ES-I3 (cell line): Measurements from ENCODE around the gene GGTA1.
"Not testable (repeated sequence)": the region's sequence is repeated elsewhere in the genome, so short reads cannot be mapped to it uniquely, and the experiment has no call there.

Experiments used
- H3K36me3 ChIP-seq: 2 replicates; pipeline ENCODE4 v1.6.1; 2013; ENCODE audit warnings: mild to moderate bottlenecking, low read length, control low read depth, moderate library complexity; ENCODE audit not compliant: insufficient read depth
- H3K4me1 ChIP-seq: 2 replicates; pipeline ENCODE4 v1.6.1; 2013; ENCODE audit warnings: mild to moderate bottlenecking, control low read depth, low read length; ENCODE audit not compliant: insufficient read depth
- H3K9ac ChIP-seq: 2 replicates; pipeline ENCODE4 v1.6.1; 2013; ENCODE audit warnings: low read depth, mild to moderate bottlenecking, low read length, moderate library complexity
- H3K9me3 ChIP-seq: 2 replicates; pipeline ENCODE4 v1.6.1; 2013; ENCODE audit warnings: mild to moderate bottlenecking, low read length, moderate library complexity; ENCODE audit not compliant: control insufficient read depth, insufficient read depth

Gene GGTA1

DNA sequence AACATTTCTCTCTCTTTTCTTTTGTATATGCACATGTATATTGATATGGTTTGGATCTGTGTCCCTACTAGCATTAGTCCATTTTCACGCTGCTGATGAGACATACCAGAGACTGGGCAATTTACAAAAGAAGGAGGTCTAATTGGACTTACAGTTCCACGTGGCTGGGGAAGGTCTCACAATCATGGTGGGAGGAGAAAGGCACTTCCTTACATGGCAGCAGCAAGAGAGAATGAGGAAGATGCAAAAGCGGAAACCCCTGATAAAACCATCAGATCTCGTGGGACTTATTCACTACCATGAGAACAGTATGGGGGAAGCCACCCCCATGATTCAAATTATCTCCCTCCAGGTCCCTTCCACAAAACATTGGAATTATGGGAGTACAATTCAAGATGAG is 13.5 kb upstream of the GGTA1 start:
- H3K36me3 ChIP-seq, H3K4me1 ChIP-seq, H3K9ac ChIP-seq, H3K9me3 ChIP-seq: not testable (repeated sequence)

DNA sequence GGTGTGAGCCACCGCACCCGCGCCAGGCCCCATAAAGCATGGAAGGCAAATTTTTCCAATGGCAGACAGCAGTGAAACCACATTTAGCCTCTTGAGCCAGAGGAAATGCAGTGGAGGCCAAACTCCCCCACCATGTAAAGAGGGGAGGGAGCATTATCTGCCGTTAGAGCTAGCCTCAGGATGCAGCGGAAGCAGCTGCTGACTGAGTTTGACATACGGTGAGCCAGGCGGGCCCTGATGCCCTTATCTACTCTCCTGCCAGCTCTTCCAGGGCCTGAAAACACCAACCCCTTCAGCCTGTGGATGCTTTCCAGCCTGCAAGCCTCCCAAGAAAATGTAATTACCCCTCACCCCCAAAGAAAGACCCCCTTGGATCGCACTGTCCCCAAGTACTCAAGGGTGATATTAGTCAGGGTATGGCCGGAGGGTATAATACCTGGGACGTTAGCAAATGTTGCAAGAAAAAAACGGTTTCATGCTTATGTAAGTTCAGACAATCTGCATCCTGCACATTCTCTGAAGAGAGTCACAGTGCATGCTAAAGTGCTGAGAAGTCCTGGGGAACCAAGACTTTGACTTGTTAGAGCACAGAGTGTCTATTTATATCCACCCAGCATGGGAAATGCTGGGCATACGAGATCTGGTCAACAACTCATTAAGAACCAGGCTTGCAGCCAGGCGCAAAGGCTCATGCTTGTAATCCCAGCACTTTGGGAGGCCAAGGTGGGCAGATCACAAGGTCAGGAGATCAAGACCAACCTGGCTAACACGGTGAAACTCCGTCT is 11.3 kb upstream of the GGTA1 start:
- no peak overlapping the region for H3K9ac ChIP-seq
- H3K36me3 ChIP-seq: no peaks in the 10 kb centered on the region
- H3K9me3 ChIP-seq: no peaks in the 10 kb centered on the region; the same call in 1 of the 2 replicates
- peaks cover under 1% of the 10 kb centered on the region; the same call in 1 of the 2 replicates for H3K4me1 ChIP-seq

DNA sequence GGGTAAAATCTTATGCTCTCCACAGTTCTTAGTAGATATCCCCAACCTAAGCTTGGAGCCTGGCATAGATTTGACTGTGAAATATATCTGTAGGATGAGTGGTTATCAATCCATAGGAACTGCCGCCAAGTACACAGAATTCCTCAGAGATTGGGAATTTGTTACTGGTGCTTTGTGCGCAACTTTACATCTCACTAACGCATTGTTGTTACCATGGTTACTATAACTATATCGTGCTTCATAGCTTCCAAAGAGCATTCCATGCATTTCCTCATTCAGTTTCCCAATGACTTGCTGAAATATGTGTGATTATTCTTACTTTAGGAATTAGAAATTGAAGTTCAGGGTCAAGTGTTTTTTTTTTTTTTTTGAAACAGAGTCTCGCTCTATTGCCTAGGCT is 9.5 kb upstream of the GGTA1 start:
- Histone ChIP-seq H3K36me3 (no peaks in the 10 kb centered on the region), H3K9me3 (no peaks in the 10 kb centered on the region), H3K9ac (no peak overlapping the region), H3K4me1 (peaks cover 5% of the 10 kb centered on the region)

DNA sequence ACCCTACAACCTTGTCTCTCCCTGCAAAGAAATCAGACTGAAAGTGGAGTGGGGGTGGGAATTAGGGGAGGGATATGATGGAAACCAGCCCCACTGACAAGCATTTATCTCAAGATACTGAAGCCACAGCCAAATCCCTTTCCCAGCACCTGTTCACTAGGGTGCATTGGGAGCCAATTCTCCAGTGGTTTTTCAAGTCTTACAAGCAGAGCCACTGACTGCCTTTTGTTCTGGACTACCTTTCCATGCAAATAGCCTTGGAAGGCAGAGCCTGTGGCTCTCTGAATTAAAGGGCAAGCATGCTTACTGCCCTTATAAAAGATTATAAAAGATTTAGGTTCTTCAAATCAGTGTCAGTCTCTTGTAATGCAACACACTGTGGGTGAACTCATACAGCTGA is 8.8 kb upstream of the GGTA1 start:
- Histone ChIP-seq H3K9ac (no peak overlapping the region), H3K9me3 (no peaks in the 10 kb centered on the region), H3K4me1 (peaks cover 9% of the 10 kb centered on the region), H3K36me3 (no peaks in the 10 kb centered on the region)

DNA sequence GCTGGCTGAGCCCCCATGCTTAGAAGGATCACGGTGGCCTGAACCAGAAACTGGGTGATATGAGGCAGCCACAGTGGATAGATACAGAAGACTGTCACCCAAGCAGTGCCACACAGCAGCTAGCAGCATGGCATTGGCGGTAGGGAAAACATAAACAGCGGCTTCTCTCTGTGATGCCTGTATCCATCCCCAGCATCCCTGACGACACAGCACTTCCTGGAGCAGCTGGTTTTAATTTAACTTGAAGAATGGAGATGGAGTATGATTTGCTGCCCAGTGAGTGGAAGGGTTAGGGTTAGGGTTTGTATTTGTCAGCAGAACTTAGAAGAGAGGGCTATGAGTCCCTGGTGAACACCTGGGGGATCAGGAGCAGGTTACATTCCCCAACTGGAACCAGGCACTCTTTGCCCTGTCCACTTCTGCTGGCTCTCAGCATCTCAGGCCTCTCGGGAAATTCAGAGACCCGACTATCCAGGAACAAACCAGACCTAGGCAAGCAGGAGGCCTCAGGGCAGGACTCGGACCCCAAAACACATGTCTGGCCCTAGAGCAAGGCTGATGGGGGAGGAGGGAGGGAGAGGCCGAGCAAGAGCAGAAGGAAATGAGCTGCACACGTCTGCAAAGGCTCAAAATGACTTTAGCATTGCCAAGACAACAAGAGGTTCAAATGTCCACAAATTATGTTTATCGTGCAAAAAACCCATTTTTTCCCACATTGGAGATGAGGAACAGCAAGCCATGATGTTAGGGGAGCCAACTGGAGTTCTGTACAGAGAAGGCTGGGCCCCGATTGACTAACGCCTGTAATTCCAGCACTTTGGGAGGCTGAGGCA is 6.5 kb upstream of the GGTA1 start:
- Histone ChIP-seq H3K36me3 (no peaks in the 10 kb centered on the region), H3K9me3 (no peaks in the 10 kb centered on the region), H3K9ac (no peak overlapping the region), H3K4me1 (peaks cover 16% of the 10 kb centered on the region)

DNA sequence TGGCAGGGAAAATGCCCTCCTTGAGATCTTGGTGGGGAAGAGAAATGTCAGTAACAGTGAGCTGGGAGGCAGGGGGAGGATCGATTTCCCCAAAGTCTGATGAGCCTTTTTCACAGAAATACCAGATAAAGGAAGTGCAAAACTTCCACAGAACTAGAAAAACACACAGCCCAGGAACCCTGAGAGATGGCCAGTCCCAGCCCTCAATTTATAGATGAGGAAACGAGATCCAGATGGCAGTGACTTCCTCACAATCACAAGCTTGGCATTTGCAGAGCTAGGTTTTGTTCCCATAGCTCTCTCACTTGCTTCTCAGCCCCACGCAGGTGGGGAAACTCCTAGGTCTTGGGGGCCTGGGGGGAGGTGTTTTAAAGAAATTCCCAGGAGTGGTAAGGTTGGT is 3.8 kb upstream of the GGTA1 start:
- Histone ChIP-seq H3K36me3 (no peaks in the 10 kb centered on the region), H3K9ac (no peak overlapping the region), H3K4me1 (peaks cover 16% of the 10 kb centered on the region), H3K9me3 (no peaks in the 10 kb centered on the region)

DNA sequence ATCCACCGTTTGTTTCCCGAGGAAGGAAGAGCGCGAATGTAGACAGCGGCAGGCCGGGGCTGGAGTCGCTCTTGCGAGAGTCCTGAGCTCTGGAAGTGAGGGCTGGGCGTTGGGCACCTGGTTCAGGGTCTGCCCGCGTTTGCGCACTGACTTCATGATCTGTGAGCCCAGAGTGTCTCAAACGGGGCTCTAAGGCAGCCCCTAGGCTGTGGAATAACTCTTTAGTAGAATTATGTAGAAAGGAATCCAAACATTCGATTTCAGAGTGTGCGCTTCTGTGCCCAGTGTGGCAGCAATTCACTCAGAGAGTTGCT is 478 bp upstream of the GGTA1 start:
- peak overlapping the region; percentile 63 for H3K9ac ChIP-seq
- H3K9me3 ChIP-seq: peaks cover 4% of the 10 kb centered on the region
- peaks cover 11% of the 10 kb centered on the region for H3K4me1 ChIP-seq
- no peaks in the 10 kb centered on the region for H3K36me3 ChIP-seq

DNA sequence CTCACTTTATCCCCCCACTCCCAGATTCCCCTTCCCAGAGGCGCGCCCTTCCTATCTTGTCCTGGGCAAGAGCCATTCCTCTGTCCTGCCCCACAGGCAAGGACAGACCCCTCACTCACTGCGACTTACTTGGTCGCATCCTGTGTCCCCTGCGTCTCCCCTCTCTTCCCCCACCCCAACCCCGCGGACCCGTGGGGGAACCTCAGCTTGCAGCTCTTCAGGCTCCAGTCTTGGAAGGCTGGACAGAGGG is 542 bp downstream of the GGTA1 start:
- Histone ChIP-seq H3K9ac (peak overlapping the region; percentile 63), H3K4me1 (peaks cover 11% of the 10 kb centered on the region), H3K36me3 (no peaks in the 10 kb centered on the region), H3K9me3 (peaks cover 4% of the 10 kb centered on the region)

DNA sequence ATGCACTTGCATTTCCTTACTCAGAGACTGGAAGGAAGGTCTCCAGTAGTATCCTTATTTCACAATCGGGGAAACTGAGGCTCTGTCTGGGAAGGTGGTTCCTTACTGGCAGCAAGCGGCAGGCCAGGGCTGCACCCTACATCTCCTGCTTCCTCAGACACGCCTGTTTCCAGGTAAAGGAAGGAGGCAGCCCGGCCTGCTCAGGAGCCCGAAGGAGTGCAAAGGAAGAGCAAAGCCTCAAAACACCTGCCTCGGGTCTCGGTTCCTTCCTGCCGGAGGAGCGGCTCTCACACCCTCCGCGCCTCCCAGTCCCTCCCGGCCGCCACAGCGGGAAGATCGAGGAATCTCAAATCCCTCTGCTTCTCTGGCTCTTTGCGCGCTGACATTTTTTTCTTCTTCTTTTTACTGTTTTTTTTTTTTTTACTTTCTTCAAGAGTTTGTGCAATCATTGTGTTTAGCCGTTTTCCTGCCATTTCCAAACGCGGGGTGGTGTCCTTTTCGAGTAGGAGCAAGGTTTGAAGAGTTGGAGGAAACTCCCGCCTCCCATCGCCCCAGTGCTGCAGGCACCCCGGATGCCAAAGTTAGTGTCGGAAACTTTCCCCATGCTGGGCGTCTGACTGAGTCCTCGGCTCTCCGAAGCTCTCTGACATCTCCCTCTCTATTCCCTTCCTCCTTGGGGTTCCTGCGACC is 1.0 kb downstream of the GGTA1 start:
- Histone ChIP-seq H3K9ac (peak overlapping the region; percentile 63; the same call in 1 of the 2 replicates), H3K9me3 (peaks cover 4% of the 10 kb centered on the region), H3K36me3 (no peaks in the 10 kb centered on the region), H3K4me1 (peaks cover 9% of the 10 kb centered on the region)

DNA sequence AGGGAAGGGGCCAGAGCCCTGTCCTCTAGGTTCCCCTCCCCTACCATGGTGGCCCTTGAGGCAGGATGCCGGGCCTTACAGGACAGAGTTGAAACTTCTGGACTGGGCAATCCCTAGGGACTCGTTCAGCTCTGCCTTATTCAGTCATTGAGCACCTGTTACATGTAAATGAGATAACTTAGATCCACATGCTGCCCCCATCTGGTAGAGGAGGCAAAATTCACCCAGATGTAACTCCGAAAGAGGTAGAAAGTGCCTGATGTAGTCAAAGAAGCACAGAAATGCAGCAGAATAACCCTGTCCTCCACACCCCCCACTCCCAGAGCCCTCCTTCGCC is 1.5 kb downstream of the GGTA1 start:
- peaks cover 4% of the 10 kb centered on the region; the same call in 1 of the 2 replicates for H3K4me1 ChIP-seq
- H3K36me3 ChIP-seq: no peaks in the 10 kb centered on the region
- H3K9me3 ChIP-seq: peaks cover 4% of the 10 kb centered on the region
- H3K9ac ChIP-seq: peak overlapping the region; percentile 63; the same call in 1 of the 2 replicates

DNA sequence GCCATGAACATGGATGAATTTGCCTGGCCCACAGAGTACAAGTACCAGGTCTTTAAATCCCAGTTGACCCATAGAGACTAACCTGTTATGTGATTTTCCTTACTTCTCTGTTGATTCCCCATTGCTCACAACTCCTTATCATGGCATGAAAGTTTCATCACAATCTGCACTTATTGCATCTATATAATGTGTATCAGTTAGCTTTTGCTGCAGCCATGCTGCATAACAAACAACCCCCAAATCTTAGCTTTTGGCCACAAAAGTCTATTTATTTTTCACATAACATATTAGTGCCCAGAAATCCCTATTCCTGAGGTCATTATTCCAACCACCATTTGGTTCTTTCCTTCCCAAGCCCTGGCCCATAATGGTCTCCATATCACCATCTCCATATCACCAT is 3.7 kb downstream of the GGTA1 start:
- H3K9me3 ChIP-seq: peaks cover 4% of the 10 kb centered on the region
- H3K9ac ChIP-seq: no peak overlapping the region
- H3K36me3 ChIP-seq: no peaks in the 10 kb centered on the region
- H3K4me1 ChIP-seq: no peaks in the 10 kb centered on the region; the same call in 1 of the 2 replicates

DNA sequence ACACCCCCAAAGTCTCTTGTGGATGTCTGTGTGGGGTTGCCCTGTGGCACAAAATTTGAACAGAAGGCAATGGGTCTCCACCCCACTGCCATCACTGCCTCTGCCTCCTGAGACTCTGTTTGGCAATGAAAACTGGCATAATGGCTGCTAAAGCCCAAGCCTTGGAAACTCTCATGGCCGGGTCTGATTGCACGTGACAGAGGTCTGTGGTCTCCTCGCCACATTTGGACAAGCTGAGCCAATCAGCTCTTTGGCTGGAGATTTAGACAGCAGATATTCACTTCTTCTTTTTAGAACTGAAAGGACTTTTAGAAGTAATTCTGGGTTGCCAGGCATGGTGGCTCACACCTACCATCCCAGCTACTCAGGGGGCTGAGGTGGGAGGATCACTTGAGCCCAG is 5.5 kb downstream of the GGTA1 start:
- H3K4me1 ChIP-seq: no peaks in the 10 kb centered on the region; the same call in 1 of the 2 replicates
- peaks cover 4% of the 10 kb centered on the region for H3K9me3 ChIP-seq
- no peaks in the 10 kb centered on the region for H3K36me3 ChIP-seq
- no peak overlapping the region for H3K9ac ChIP-seq

DNA sequence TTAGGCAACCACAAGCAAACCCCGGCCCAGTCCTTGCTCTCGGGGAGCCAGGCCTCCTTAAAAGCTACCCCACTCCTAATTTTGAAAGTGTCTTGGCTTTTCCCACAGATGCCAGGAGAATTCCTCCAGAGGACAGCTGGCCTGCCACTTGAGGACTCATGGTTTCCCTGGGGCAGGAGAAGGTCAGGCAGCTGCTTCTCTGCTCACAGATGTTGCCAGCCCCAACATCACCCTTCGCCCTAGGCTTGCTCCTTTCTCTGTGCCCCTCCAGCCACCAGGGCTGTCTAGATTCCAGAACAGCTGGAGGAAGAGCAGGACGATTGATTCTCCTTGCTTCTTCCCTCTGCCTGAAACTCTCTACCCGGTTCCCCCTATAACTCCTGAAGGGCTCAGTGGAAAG is 8.5 kb downstream of the GGTA1 start:
- H3K4me1 ChIP-seq: no peaks in the 10 kb centered on the region; the same call in 1 of the 2 replicates
- H3K36me3 ChIP-seq: no peaks in the 10 kb centered on the region
- peaks cover 4% of the 10 kb centered on the region for H3K9me3 ChIP-seq
- H3K9ac ChIP-seq: no peak overlapping the region

DNA sequence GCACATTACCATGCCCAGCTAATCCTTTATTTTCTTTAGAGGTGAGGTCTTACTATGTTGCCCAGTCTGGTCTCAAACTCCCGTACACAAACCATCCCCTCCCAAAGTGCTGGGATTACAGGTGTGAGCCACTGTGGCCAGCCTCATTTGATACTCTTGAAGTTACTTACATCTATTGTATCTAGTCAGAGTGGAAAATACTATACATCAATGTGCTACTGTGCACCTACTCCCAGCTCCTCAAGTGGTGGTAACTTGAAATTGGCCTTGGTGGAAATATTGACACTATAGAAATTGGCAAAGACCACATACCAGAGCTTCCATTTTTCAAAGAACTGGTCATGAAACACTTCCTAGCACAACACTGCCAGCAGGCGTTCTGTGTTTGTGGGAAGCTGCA is 10.3 kb downstream of the GGTA1 start:
- Histone ChIP-seq H3K9me3 (no peaks in the 10 kb centered on the region), H3K36me3 (no peaks in the 10 kb centered on the region), H3K4me1 (no peaks in the 10 kb centered on the region; the same call in 1 of the 2 replicates), H3K9ac (no peak overlapping the region)

DNA sequence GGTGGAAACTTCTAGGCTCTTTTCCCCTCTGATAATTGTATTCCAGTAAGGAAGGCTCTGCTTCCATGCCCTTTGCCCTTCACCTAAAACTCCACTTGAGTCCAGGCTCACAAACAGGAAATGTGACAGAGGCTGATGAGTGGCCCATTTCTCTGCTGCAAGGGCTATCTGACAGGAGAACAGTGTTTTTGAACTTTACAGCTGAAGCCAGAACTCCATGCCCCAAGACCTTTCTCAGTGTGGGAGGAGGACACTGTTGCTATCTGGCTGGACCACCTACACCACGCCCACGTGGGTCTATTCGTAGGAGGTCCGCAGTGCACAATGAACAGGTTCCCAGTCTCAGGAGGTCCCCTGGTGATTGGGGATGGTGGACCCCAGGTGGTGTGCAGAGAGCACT is 13.6 kb downstream of the GGTA1 start:
- Histone ChIP-seq H3K9me3 (no peaks in the 10 kb centered on the region), H3K9ac (no peak overlapping the region), H3K36me3 (no peaks in the 10 kb centered on the region), H3K4me1 (no peaks in the 10 kb centered on the region)
